Muscle of leg (tissue), 11 donors: ENCODE data around the gene OARD1. TPM values are rescaled to one million over a fixed set of nuclear protein-coding genes. Genes with fewer than 3 reads are reported as not detected.

Experiments
- DNase-seq: peaks from one replicate; pipeline ENCODE4 v3.0.0; 2013
- H3K27ac ChIP-seq: one replicate; pipeline ENCODE4 v1.5.1; 2013; ENCODE audit warnings: mild to moderate bottlenecking, low read length, control low read depth
- H3K27me3 ChIP-seq: one replicate; pipeline ENCODE4 v1.6.1; 2013; ENCODE audit warnings: low read length; ENCODE audit not compliant: control insufficient read depth, insufficient read depth
- H3K36me3 ChIP-seq: one replicate; pipeline ENCODE4 v1.6.1; 2013; ENCODE audit warnings: low read length; ENCODE audit not compliant: control insufficient read depth, insufficient read depth
- H3K4me1 ChIP-seq: one replicate; pipeline ENCODE4 v1.6.1; 2013; ENCODE audit warnings: low read length; ENCODE audit not compliant: control insufficient read depth, insufficient read depth
- H3K4me3 ChIP-seq: one replicate; pipeline ENCODE4 v1.5.1; 2013; ENCODE audit warnings: low read length, control low read depth
- H3K9me3 ChIP-seq: replicated peaks from 2 replicates; pipeline ENCODE4 v1.6.1; 2013; ENCODE audit warnings: low read depth, low read length; ENCODE audit not compliant: control insufficient read depth
- WGBS: methylation state at CpG from one replicate; pipeline ENCODE4 v1.1.5; 2013; ENCODE audit warnings: missing lambda C conversion rate; ENCODE audit not compliant: insufficient coverage; 5-methylcytosine and 5-hydroxymethylcytosine counted together
- polyA plus RNA-seq, 8 donors: library from polyadenylated mRNA; unstranded; fragments of 120-200 nt; gene quantifications; one replicate each; pipeline versions ENCODE4 v1.2.1 to v1.2.3, GENCODE V29; 2013; ENCODE audit warnings: inconsistent platforms in 1 of 8, low replicate concordance in 1 of 8; ENCODE audit not compliant: insufficient read length in 8 of 8, insufficient read depth in 1 of 8
- total RNA-seq: library from RNA; stranded (reverse); fragments of 120-200 nt; gene quantifications from one replicate; pipeline ENCODE4 v1.2.4, GENCODE V29; 2013

The OARD1 gene
- total and polyA plus RNA-seq, 9 donors = 12.9 to 20.7 (median 18.6) TPM

DNA sequence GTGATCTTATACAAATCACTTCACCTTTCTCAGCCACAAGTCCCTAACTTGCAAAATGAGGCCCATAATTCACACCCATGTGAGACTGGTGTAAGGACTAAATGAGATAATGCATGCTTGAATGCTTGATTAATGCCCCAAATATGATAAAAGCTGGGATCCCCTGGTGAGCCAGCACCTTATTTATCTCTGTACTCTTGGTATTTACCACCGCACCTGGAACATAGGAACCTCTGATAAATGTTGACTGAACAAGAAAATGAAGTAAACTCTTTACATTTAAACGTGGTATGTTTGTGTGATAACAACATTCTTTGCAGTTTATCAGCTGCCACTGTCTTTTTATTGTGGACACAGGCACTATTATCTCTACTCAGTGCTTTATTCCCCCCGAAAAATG, 21.6 kb downstream of the OARD1 start:
- H3K27ac ChIP-seq = peak overlapping the region; percentile 92
- H3K36me3 ChIP-seq = peaks cover 9% of the 10 kb centered on the region
- H3K9me3 ChIP-seq = no peaks in the 10 kb centered on the region
- no CpG with 5 or more reads among the region's 3 CpGs for WGBS
- no peak overlapping the region for H3K4me3 ChIP-seq
- peaks cover 82% of the 10 kb centered on the region for H3K4me1 ChIP-seq
- DNase-seq = no peak
- H3K27me3 ChIP-seq = no peaks in the 10 kb centered on the region

DNA sequence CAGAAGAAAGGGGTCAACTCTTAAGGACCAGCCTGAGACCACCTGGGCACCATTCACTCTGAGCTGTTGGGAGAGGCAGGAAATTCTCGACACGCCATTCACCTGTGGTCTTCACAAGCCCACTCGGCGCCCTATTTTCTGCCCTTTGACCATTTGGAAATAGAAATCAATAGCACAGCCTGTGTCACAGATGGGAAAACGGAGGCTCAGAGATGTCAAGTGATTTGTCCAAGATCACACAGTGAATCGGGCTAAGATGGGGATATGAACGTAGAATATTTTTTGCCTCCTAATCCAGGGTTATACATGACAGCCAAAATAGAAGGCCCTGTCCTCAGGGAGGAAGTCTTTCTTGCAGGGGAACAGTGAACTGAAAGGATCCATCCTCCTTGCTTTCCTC, 22.2 kb downstream of the OARD1 start:
- WGBS = 78% methylated on average over 5 of the region's 7 CpGs
- Histone ChIP-seq H3K36me3 (peaks cover 9% of the 10 kb centered on the region), H3K27me3 (no peaks in the 10 kb centered on the region), H3K27ac (peak overlapping the region; percentile 92), H3K4me3 (no peak overlapping the region), H3K9me3 (no peaks in the 10 kb centered on the region), H3K4me1 (peaks cover 83% of the 10 kb centered on the region)
- DNase-seq = no peak

DNA sequence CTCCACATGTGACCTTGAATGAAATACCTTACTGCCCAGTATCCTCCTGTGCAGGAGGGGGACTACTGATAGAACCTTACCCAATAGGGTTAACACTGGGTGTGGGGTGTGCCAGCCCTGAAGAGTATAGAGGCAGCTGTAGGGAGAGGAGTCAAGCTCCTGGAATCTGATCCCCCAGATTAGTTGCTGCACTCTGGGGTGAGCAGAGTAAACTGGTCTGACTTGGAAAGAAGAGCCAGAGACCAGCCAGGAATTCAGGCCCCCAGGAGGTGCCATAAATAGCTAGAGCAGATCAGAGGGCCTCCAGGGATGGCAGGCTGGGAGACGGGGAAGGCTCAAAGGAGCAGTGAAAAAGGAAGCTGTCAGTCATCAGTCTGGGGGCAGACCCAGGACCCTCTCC, 22.6 kb downstream of the OARD1 start:
- no peak overlapping the region for H3K4me3 ChIP-seq
- H3K27me3 ChIP-seq = no peaks in the 10 kb centered on the region
- H3K36me3 ChIP-seq = peaks cover 5% of the 10 kb centered on the region
- no peaks in the 10 kb centered on the region for H3K9me3 ChIP-seq
- peak; percentile 83 for DNase-seq
- peaks cover 83% of the 10 kb centered on the region for H3K4me1 ChIP-seq
- peak overlapping the region; percentile 92 for H3K27ac ChIP-seq
- 29% methylated on average over 1 of the region's 1 CpG for WGBS

DNA sequence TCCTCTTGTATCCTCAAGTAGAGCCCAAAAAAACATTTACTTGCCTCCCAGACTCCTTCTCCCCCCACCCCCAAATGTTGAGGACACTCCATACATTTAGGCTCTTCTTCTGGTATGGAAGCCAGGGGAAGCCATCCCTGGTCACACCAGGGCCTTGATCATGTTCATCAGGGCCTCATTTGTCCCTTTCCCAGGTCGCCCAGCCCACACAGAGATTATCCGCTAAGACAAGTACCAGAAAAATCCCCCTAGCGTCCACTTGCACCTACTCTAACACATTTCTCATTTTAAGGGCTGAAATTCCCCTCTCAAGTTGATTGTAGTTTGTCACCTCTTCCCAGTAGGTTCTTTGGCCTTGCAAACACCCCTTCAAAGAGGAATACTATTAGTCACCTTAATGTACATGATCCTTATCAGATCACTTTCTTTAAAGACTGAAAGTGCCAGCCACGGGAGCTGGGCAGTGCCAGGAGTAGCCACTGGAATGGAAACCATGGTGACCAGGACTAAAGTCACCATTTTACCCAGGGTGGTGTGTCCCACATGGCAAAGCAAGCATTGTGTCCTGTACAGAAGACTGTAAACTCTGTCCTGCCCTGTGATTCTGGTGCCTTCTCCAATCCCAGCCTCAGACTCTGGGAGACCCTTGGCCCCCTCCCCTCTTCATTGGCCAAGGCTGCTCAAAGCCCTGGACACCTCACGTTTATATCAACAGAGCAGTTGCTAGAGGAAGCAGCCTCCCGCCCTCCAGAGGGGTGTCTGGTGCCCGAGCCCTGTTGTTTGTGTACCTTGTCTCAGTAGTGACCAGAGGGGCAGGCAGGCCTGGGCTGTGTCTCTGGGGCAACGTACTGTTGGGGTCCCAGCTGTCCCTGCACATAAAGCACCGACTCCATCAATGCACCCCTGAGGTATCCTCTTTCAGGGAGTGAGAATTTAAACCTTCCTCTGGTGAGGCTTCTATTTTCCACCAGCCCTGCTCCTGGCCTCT, 24.1 kb downstream of the OARD1 start:
- H3K4me1 ChIP-seq = peaks cover 82% of the 10 kb centered on the region
- H3K36me3 ChIP-seq = peaks cover 4% of the 10 kb centered on the region
- H3K4me3 ChIP-seq = no peak overlapping the region
- H3K27ac ChIP-seq = peak overlapping the region; percentile 92
- 63% methylated on average over 7 of the region's 9 CpGs for WGBS
- DNase-seq = peak; percentile 79
- H3K9me3 ChIP-seq = no peaks in the 10 kb centered on the region
- H3K27me3 ChIP-seq = no peaks in the 10 kb centered on the region

DNA sequence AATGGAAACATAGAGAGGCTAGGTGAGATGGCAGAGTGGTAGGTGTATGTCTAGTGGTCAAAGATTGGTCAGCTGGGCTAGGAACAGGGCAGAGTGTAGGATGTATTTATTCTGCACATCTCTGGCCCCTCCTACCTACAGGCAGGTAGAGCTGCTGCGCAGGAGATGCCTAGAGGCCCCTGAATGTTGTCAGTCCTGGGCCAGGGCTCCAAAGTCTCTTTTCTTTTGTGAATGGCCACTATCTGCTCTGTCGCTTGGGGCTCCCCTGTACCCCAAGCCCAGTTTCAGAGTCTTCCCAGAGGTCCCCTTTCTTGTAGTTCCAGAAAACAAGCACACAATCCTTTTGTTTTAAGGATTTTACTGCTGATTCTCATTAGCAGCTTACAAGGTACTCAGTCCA, 24.9 kb downstream of the OARD1 start:
- Histone ChIP-seq H3K4me1 (peaks cover 74% of the 10 kb centered on the region), H3K27me3 (no peaks in the 10 kb centered on the region)
- WGBS = 92% methylated on average over 2 of the region's 2 CpGs

DNA sequence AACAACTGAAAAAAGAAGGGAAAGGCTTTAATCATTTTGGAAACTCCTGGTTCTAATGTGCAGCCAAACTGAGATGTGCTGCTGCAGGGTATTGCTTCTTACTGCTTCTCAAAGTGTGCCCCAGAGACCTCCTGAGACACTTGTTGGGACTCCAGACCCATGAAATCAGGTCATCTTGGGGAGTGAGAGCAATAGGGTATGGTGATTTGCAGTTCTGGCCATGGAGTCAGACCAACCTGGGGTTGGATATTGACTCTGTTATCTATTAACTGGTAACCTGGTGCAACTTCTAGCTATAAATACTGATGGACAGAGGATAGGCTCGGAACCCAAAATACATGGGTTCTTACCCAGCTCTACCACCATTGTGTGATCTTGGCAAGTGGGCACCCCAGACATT, 26.1 kb downstream of the OARD1 start:
- H3K4me1 ChIP-seq = peaks cover 64% of the 10 kb centered on the region
- no peaks in the 10 kb centered on the region for H3K36me3 ChIP-seq
- no peaks in the 10 kb centered on the region for H3K9me3 ChIP-seq
- no peak overlapping the region for H3K4me3 ChIP-seq
- no CpG with 5 or more reads among the region's 1 CpG for WGBS
- no peak for DNase-seq
- no peaks in the 10 kb centered on the region for H3K27me3 ChIP-seq
- no peak overlapping the region for H3K27ac ChIP-seq

More for the DNA sequence above, 24.9 kb downstream of the OARD1 start:
- Histone ChIP-seq H3K27ac (peak overlapping the region; percentile 92), H3K9me3 (no peaks in the 10 kb centered on the region), H3K4me3 (no peak overlapping the region), H3K36me3 (peaks cover 4% of the 10 kb centered on the region)
- no peak for DNase-seq

DNA sequence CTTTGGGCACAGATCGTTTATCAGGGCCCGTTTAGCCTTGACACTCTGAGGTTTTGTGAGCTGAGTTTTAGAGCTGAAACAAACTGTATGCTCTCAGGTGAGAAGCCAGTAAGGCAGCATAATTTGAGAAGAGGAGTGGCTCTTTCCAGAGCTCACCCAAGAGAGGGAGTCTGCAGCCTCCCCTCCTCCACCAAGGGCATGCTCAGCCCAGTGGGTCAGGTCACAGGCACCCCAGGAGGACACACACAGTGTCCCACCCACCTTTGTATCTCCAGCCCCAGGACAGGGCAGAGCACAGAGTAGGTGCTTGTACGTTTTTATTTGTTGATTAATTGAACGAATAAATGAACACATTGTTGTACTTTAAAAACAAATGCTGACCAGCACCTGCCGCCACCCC, 26.5 kb downstream of the OARD1 start:
- H3K4me1 ChIP-seq = peaks cover 61% of the 10 kb centered on the region
- H3K27me3 ChIP-seq = no peaks in the 10 kb centered on the region
- no peak overlapping the region for H3K27ac ChIP-seq
- no peaks in the 10 kb centered on the region for H3K9me3 ChIP-seq
- H3K4me3 ChIP-seq = no peak overlapping the region
- no peak for DNase-seq
- no peaks in the 10 kb centered on the region for H3K36me3 ChIP-seq
- 35% methylated on average over 2 of the region's 5 CpGs for WGBS

DNA sequence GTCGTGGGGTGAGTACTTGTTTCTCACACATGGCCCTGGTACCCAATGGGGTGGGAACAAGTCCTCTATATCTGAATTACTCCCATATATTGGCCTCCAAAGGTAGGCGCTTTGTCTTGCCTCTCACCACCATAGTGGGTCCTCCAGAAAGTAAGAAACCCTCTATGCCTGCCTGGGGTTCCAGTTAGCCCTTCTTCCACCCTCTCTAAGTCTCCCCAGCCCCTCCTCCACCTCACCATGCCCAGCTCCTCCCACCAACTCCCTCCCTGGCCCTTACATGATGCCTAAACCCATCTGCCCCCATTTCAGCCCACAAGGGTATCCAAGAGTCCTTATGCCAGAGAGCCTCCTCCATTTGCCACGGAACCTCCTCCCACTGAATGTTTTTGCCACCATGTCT, 29.0 kb downstream of the OARD1 start:
- no peaks in the 10 kb centered on the region for H3K36me3 ChIP-seq
- WGBS = 77% methylated on average over 2 of the region's 3 CpGs
- peaks cover 50% of the 10 kb centered on the region for H3K4me1 ChIP-seq
- no peak overlapping the region for H3K4me3 ChIP-seq
- H3K27ac ChIP-seq = no peak overlapping the region
- DNase-seq = no peak
- no peaks in the 10 kb centered on the region for H3K9me3 ChIP-seq
- no peaks in the 10 kb centered on the region for H3K27me3 ChIP-seq

DNA sequence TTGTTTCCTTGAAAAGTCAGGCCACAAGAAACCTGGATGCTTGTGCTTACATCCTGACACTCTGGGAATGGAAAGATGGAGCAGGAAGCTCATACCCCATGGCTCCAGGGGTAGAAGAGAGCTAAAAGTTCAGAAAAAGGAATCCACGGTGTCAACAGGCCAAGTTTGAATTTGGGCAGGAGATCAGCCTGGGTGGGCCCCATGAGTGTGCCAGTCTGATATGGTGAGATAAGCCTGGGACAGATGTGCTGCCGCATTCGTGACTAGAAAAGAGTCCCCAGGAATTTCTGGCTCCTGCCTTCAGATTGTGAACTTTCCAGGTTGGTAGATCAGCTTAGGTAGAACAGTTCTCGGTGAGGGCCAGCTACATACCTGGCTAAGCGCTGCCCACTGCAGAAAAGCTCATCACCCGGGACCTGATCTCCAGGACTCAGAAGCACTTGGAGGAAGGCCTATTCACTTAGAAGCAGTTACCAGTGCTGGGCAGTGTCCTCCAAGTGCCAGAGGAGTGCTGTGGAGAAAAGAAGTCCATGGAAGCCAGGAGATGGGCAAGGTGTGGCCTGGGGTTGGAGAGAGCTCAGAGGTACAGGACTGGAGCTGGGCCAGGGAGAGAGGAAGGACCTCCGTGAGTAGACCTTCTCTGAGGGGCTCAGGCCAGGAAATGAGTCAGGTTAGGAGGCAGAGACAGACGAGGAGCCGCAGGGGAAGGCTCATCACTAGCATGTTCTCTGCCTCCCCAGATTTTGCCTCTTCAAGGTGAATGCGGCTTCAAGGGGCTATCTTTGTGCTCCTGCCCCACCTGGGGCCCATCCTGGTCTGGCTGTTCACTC, 29.7 kb downstream of the OARD1 start, which contains the start of gene TSPO2:
Gene TSPO2 (plus strand): TSS at position 242 of the 830 bp plus-strand sequence. CDS start 519 bp downstream, at position 761.
- 88% methylated on average over 9 of the region's 10 CpGs for WGBS
- H3K27me3 ChIP-seq = no peaks in the 10 kb centered on the region
- no peak within 1 kb of the TSS for H3K4me3 ChIP-seq
- no peaks in the 10 kb centered on the region for H3K9me3 ChIP-seq
- peaks cover 43% of the 10 kb centered on the region for H3K4me1 ChIP-seq
- no peak within 1 kb of the TSS for H3K27ac ChIP-seq
- no peak for DNase-seq
- no peaks in the 10 kb centered on the region for H3K36me3 ChIP-seq
